Lower lobe of right lung (tissue), 2 donors: ENCODE measurements around the gene GLTP. TPM values are rescaled to one million over a fixed set of nuclear protein-coding genes. Genes with fewer than 3 reads are reported as not detected.

Experiments
- ATAC-seq, 2 donors: fragments of 200-7000 bp; cut with Tn5 transposase; one replicate each; pipeline ENCODE4 v1.9.1; 2020 to 2022; ENCODE audit warnings: mild to moderate bottlenecking in 2 of 2, moderate library complexity in 2 of 2
- DNase-seq: peaks from one replicate; pipeline ENCODE4 v3.0.0-alpha.2; 2020
- H3K27ac ChIP-seq: fragments of 200-600 bp; one replicate; pipeline ENCODE4 v1.8.0; 2022
- H3K27me3 ChIP-seq: fragments of 200-600 bp; one replicate; pipeline ENCODE4 v1.8.0; 2022; ENCODE audit warnings: low read depth
- H3K36me3 ChIP-seq: fragments of 200-600 bp; one replicate; pipeline ENCODE4 v1.8.0; 2022; ENCODE audit warnings: mild to moderate bottlenecking
- H3K4me1 ChIP-seq: fragments of 200-600 bp; one replicate; pipeline ENCODE4 v1.8.0; 2022
- H3K4me3 ChIP-seq: fragments of 200-600 bp; one replicate; pipeline ENCODE4 v1.8.0; 2022; ENCODE audit warnings: mild to moderate bottlenecking
- H3K9me3 ChIP-seq: fragments of 200-600 bp; one replicate; pipeline ENCODE4 v1.8.0; 2022
- CTCF ChIP-seq: fragments of 200-600 bp; IDR thresholded peaks from one replicate; pipeline ENCODE4 v1.8.0; 2022; ENCODE audit warnings: antibody characterized with exemption, mild to moderate bottlenecking
- intact Hi-C: fragments of 100-400 bp; cut with DNase I; formaldehyde crosslinking; loops from one replicate; pipeline ENCODE4 v1.11.0; 2022
- microRNA-seq: library from miRNA; unstranded; fragments of <30 nt; microRNA quantifications from one replicate; pipeline ENCODE4 v1.2.0, GENCODE V29; 2020; ENCODE audit warnings: borderline number of aligned reads
- total RNA-seq: library from RNA; stranded (reverse); fragmentation: NEBNext Ultra II Directional; extraction: Animal tissue kit (Norgen Biotek cat#: 25700); gene quantifications from one replicate; pipeline ENCODE4 v1.2.1, GENCODE V29; 2021
- donor health status: DM: no; HTN: yes; CAD: no; lungs with severe emphysema.

The GLTP gene
- total RNA-seq, 1 donor from 2014 or later, result 45.3 TPM

GRCh38 chr12:109803678-109804077 lies 76.7 kb downstream of the GLTP start:
- no peaks in the 10 kb centered on the region for H3K36me3 ChIP-seq
- ATAC-seq, result no peak
- no peak overlapping the region for H3K27ac ChIP-seq
- TF ChIP-seq CTCF, result no peak
- intact Hi-C loops, result no loop called here
- no peaks in the 10 kb centered on the region for H3K4me1 ChIP-seq
- no peak overlapping the region for H3K4me3 ChIP-seq
- no peak for DNase-seq
- H3K9me3 ChIP-seq, result no peaks in the 10 kb centered on the region
- no peaks in the 10 kb centered on the region for H3K27me3 ChIP-seq

- intact Hi-C loops, result no loop called here
- DNase-seq (no peak), ATAC-seq (no peak)
- Histone ChIP-seq H3K9me3 (no peaks in the 10 kb centered on the region), H3K36me3 (no peaks in the 10 kb centered on the region), H3K27ac (no peak overlapping the region), H3K4me3 (no peak overlapping the region), H3K27me3 (no peaks in the 10 kb centered on the region), H3K4me1 (no peaks in the 10 kb centered on the region)
- TF ChIP-seq CTCF, result no peak
These were observed 77.5 kb downstream of the GLTP start for GRCh38 chr12:109802828-109803227.

Small RNAs within 50 kb of the gene (microRNA-seq; reads per million reads assigned to microRNA genes)
- gene MIR4497, result not detected

Other genes starting within 250 kb of the GLTP start
- 2.4 TPM for gene FAM222A, start 166.7 kb downstream of the GLTP start, total RNA-seq
- 7.7 TPM for gene TRPV4, start 47.1 kb downstream of the GLTP start, total RNA-seq
- gene TCHP, start 19.7 kb upstream of the GLTP start, total RNA-seq, result 16.8 TPM
- 62.2 TPM for gene GIT2, start 115.8 kb upstream of the GLTP start, total RNA-seq
- gene ANKRD13A, start 118.9 kb upstream of the GLTP start, total RNA-seq, result 62.5 TPM
- gene C12orf76, start 168.0 kb upstream of the GLTP start, total RNA-seq, result 19.7 TPM
- 12.5 TPM for gene IFT81, start 243.8 kb upstream of the GLTP start, total RNA-seq